ENCODE results near the gene RSU1. TPM values are rescaled to one million over a fixed set of nuclear protein-coding genes. Genes with fewer than 3 reads are reported as not detected.

RSU1 gene
- total and polyA plus RNA-seq, 2 of the 13 experiments (the other 11 are each of a cell fraction or from before 2014, with no cell fraction given), result 32.3 to 35.1 TPM

- intact Hi-C loops (cut with micrococcal nuclease; ENCODE audit: unreplicated experiment) (no loop called here), in situ Hi-C loops (cut with HindIII; ENCODE audit: extremely low pct_ligation_motif_present, low pct_unique_long_range_greater_than_20kb) (no loop called here)
- H3K4me1 ChIP-seq (ENCODE audit: insufficient read depth, low read length), result no peaks in the 10 kb centered on the region
- H2AFZ ChIP-seq (ENCODE audit: low read length), result no peak overlapping the region
- WGBS (ENCODE audit: low lambda C conversion rate), result 91% methylated on average over 9 of the region's 9 CpGs
- no peak overlapping the region for H3K4me2 ChIP-seq (ENCODE audit: low read depth, low read length)
- H3K36me3 ChIP-seq (replicated peaks in 1 of 2; ENCODE audit: control insufficient read depth in 1 of 2, insufficient read depth in 2 of 2, low read length in 2 of 2), result no peaks in the 10 kb centered on the region
- no TSS peak for BruUV-seq (replicated peaks)
- ChIA-PET CTCF (ENCODE audit: low intra/inter-chr PET ratio, low total read pairs) (no interaction called here), POLR2A (no interaction called here)
- H4K20me1 ChIP-seq (ENCODE audit: insufficient read depth, low read length), result no peaks in the 10 kb centered on the region
- H3K9me3 ChIP-seq (ENCODE audit: low read length), result no peaks in the 10 kb centered on the region
- H3K27ac ChIP-seq (ENCODE audit: extremely low read length, insufficient read depth, low read length), result no peak overlapping the region
- H3K79me2 ChIP-seq (ENCODE audit: insufficient read depth, low read length), result no peaks in the 10 kb centered on the region
- H3K4me3 ChIP-seq (replicated peaks in 1 of 3; ENCODE audit: insufficient read depth in 1 of 3, low read depth in 2 of 3, low read length in 3 of 3), result no peak overlapping the region
- no peaks in the 10 kb centered on the region for H3K27me3 ChIP-seq (ENCODE audit: control insufficient read depth in 1 of 2, insufficient read depth in 2 of 2, low read length in 2 of 2)
- ATAC-seq, result no peak
- TF ChIP-seq SRY (CRISPR knock-in tag; IDR thresholded peaks at IDR 0.05), result no peak
- H3K9ac ChIP-seq (ENCODE audit: insufficient read depth, low read depth, low read length), result no peak overlapping the region
- FAIRE-seq, result no peak
- DNase-seq (ENCODE audit: low spot score), result no peak
Observed at GRCh38 chr10:16674147-16674703, 143.0 kb downstream of the RSU1 start.

DNA sequence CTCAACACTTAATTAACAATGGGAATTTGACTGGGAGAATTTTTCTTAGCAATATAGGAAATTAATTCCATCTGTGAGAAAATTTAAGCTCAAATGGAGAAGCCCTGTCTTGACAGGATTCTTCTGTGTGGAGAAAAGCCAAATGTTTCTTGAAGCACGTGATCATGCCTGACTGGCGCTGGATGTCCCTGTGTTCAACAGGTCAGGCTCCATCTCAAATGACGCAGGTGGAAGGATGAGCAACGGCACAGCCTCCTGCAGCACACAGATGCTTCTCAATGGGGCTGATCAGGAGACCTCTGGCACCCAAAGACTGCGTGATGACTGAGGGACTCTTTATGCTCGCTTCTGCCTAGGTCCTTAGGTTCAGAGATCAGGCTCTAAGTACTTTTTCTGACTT lies 143.8 kb downstream of the RSU1 start:
- TF ChIP-seq KDM4B (CRISPR knock-in tag; IDR thresholded peaks at IDR 0.05) (no peak), ZNF598 (CRISPR knock-in tag; IDR thresholded peaks at IDR 0.05; ENCODE audit: borderline replicate concordance) (no peak), MIXL1 (CRISPR knock-in tag; IDR thresholded peaks at IDR 0.05) (no peak), ZFAT (CRISPR knock-in tag; conservative IDR thresholded peaks at IDR 0.05) (no peak), TAF15 (IDR thresholded peaks at IDR 0.05; ENCODE audit: low read depth, low read length, poor library complexity, severe bottlenecking) (no peak), RARG (CRISPR knock-in tag; IDR thresholded peaks at IDR 0.05; ENCODE audit: low read depth) (no peak), ZSCAN31 (CRISPR knock-in tag; IDR thresholded peaks at IDR 0.05; ENCODE audit: low read depth) (no peak), ZNF383 (CRISPR knock-in tag; IDR thresholded peaks at IDR 0.05; ENCODE audit: borderline replicate concordance) (no peak)
- TF ChIP-seq, protein P1, sequence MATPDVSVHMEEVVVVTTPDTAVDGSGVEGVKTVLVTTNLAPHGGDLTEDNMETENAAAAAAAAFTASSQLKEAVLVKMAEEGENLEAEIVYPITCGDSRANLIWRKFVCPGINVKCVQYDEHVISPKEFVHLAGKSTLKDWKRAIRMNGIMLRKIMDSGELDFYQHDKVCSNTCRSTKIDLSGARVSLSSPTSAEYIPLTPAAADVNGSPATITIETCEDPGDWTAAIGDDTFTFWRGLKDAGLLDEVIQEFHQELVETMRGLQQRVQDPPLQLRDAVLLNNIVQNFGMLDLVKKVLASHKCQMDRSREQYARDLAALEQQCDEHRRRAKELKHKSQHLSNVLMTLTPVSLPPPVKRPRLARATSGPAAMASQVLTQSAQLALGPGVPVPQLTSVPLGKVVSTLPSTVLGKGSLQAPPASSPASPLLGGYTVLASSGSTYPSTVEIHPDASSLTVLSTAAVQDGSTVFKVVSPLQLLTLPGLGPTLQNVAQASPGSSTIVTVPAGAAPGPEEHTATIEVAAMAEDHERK (CRISPR knock-in tag; IDR thresholded peaks at IDR 0.05; ENCODE audit: low read depth), result no peak
- FAIRE-seq, result no peak
- Histone ChIP-seq H3K36me3 (replicated peaks in 1 of 2; ENCODE audit: control insufficient read depth in 1 of 2, insufficient read depth in 2 of 2, low read length in 2 of 2) (no peaks in the 10 kb centered on the region), H3K4me1 (ENCODE audit: insufficient read depth, low read length) (no peaks in the 10 kb centered on the region), H3K4me2 (ENCODE audit: low read depth, low read length) (no peak overlapping the region), H4K20me1 (ENCODE audit: insufficient read depth, low read length) (no peaks in the 10 kb centered on the region), H3K9me3 (ENCODE audit: low read length) (no peaks in the 10 kb centered on the region), H3K79me2 (ENCODE audit: insufficient read depth, low read length) (no peaks in the 10 kb centered on the region), H3K9ac (ENCODE audit: insufficient read depth, low read depth, low read length) (no peak overlapping the region), H3K27ac (ENCODE audit: extremely low read length, insufficient read depth, low read length) (no peak overlapping the region), H3K4me3 (replicated peaks in 1 of 3; ENCODE audit: insufficient read depth in 1 of 3, low read depth in 2 of 3, low read length in 3 of 3) (no peak overlapping the region), H2AFZ (ENCODE audit: low read length) (no peak overlapping the region), H3K27me3 (ENCODE audit: control insufficient read depth in 1 of 2, insufficient read depth in 2 of 2, low read length in 2 of 2) (no peaks in the 10 kb centered on the region)
- DNase-seq (ENCODE audit: low spot score), result no peak
- BruUV-seq (replicated peaks), result no TSS peak
- in situ Hi-C loops (cut with HindIII; ENCODE audit: extremely low pct_ligation_motif_present, low pct_unique_long_range_greater_than_20kb), result no loop called here
- ChIA-PET CTCF (ENCODE audit: low intra/inter-chr PET ratio, low total read pairs) (no interaction called here), POLR2A (no interaction called here)
- intact Hi-C loops (cut with micrococcal nuclease; ENCODE audit: unreplicated experiment), result no loop called here
- 89% methylated on average over 1 of the region's 6 CpGs for WGBS (ENCODE audit: low lambda C conversion rate)
- no peak for ATAC-seq

All from HepG2 (cell line).